Prostate gland (tissue), 2 donors: ENCODE results near the gene BAG3. TPM values are rescaled to one million over a fixed set of nuclear protein-coding genes. Genes with fewer than 3 reads are reported as not detected.
A peak's percentile ranks its signal among the peaks of the same experiment; 100 is the strongest.

Experiments used
- DNase-seq: peaks from one replicate; pipeline ENCODE4 v3.0.0-alpha.2; 2019; ENCODE audit warnings: low spot score
- H3K27ac ChIP-seq, 2 donors: fragments of 200-600 bp; sonication (generic); 2 replicates each; pipeline ENCODE4 v1.5.1; 2017 to 2019
- H3K27me3 ChIP-seq: fragments of 200-600 bp; sonication (generic); replicated peaks from 2 replicates; pipeline ENCODE4 v1.5.1; 2019; ENCODE audit not compliant: insufficient read depth
- H3K36me3 ChIP-seq, 2 donors: fragments of 200-600 bp; sonication (generic); 1 replicate in 1 of 2; 2 replicates in 1 of 2; pipeline versions ENCODE4 v1.5.1 to v1.8.1; 2017 to 2019
- H3K4me1 ChIP-seq: fragments of 200-600 bp; sonication (generic); replicated peaks from 2 replicates; pipeline ENCODE4 v1.5.1; 2019
- H3K4me3 ChIP-seq, 2 donors: fragments of 200-600 bp; sonication (generic); 2 replicates each; pipeline ENCODE4 v1.5.1; 2017 to 2019
- H3K9me3 ChIP-seq: fragments of 200-600 bp; sonication (generic); 2 replicates; pipeline ENCODE4 v1.5.1; 2017
- POLR2A ChIP-seq: fragments of 450-650 bp; IDR thresholded peaks from one replicate; pipeline ENCODE4 v1.6.1; 2016; ENCODE audit warnings: antibody characterized with exemption, mild to moderate bottlenecking
- POLR2AphosphoS5 ChIP-seq: sonication (generic); formaldehyde crosslinking; IDR thresholded peaks from one replicate; pipeline ENCODE4 v1.6.1; 2017; ENCODE audit warnings: antibody characterized with exemption
- WGBS: methylation state at CpG from one replicate; pipeline ENCODE4 v1.1.5; 2018; 5-methylcytosine and 5-hydroxymethylcytosine counted together
- intact Hi-C: fragments of 100-400 bp; cut with DNase I; formaldehyde crosslinking; loops from one replicate; pipeline ENCODE4 v1.14.2; 2022
- total RNA-seq, 2 donors: library from RNA; depleted of rRNA; stranded (reverse); fragments of >200 nt; gene quantifications; one replicate each; pipeline ENCODE4 v1.1.0, GENCODE V29; 2016
- TF ChIP-seq, protein P1 (sequence below), 4 experiments: fragments of 200-600 bp in 2 of 4; fragments of 450-650 bp in 2 of 4; sonication (generic) in 2 of 4; IDR thresholded peaks; 1 replicate in 3 of 4; 2 replicates in 1 of 4; pipeline ENCODE4 v1.5.1; 2016 to 2019; ENCODE audit warnings: antibody characterized with exemption in 4 of 4, mild to moderate bottlenecking in 2 of 4, moderate library complexity in 2 of 4

The BAG3 gene
- total RNA-seq, 2 donors from 2014 or later, result 45.4 to 56.4 TPM

DNA sequence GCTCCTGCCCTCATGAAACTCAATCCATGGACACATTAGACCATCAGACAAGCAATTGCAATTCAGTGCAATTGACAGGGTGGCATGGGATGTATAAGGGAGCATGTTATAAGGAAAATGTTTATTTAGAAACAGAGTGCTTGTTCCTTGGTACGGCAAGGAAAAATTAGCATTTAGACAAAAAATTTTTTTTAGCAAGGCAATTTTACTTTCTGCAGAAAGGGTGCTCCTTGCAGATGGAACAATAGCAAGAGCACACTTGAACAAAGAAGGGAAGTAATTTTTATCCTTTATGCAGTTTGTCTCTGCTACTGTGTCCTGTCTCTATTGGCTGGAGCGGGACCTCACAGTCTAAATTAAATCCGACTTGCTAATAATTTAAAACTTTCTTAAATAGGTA, 6.2 kb upstream of the BAG3 start:
- Histone ChIP-seq H3K36me3 (no peaks in the 10 kb centered on the region), H3K4me1 (no peaks in the 10 kb centered on the region), H3K4me3 (no peak overlapping the region), H3K27me3 (no peaks in the 10 kb centered on the region), H3K9me3 (no peaks in the 10 kb centered on the region), H3K27ac (no peak overlapping the region)
- WGBS, result 93% methylated on average over 3 of the region's 3 CpGs
- TF ChIP-seq, protein P1, sequence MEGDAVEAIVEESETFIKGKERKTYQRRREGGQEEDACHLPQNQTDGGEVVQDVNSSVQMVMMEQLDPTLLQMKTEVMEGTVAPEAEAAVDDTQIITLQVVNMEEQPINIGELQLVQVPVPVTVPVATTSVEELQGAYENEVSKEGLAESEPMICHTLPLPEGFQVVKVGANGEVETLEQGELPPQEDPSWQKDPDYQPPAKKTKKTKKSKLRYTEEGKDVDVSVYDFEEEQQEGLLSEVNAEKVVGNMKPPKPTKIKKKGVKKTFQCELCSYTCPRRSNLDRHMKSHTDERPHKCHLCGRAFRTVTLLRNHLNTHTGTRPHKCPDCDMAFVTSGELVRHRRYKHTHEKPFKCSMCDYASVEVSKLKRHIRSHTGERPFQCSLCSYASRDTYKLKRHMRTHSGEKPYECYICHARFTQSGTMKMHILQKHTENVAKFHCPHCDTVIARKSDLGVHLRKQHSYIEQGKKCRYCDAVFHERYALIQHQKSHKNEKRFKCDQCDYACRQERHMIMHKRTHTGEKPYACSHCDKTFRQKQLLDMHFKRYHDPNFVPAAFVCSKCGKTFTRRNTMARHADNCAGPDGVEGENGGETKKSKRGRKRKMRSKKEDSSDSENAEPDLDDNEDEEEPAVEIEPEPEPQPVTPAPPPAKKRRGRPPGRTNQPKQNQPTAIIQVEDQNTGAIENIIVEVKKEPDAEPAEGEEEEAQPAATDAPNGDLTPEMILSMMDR (IDR thresholded peaks at IDR 0.05), result no peak
- TF ChIP-seq POLR2A, result no peak
- TF ChIP-seq POLR2AphosphoS5, result no peak
- no peak for DNase-seq
- intact Hi-C loops, result no loop called here

DNA sequence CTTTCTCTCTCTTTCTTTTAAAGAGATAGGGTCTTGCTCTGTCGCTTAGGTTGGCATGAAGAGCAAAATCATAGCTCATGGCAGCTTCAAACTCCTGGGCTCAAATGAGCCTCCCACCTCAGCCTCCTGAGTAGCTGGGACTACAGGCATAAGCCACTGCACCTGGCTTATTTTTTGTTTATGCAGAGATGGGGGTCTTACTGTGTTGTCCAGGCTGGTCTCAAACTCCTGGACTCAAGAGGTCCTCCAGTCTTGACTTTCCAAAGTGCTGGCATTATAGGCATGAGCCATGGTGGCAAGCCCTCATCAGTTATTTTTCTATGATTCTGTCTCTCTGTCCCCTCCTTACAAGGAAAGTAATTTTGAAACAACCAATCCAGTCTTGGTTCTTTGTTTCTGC, 1.1 kb upstream of the BAG3 start:
- H3K36me3 ChIP-seq, result no peaks in the 10 kb centered on the region
- H3K4me1 ChIP-seq, result peaks cover 4% of the 10 kb centered on the region
- TF ChIP-seq POLR2A (no peak), POLR2AphosphoS5 (no peak)
- TF ChIP-seq, protein P1 (IDR thresholded peaks at IDR 0.05), result no peak
- H3K27me3 ChIP-seq, result no peaks in the 10 kb centered on the region
- WGBS, result 96% methylated on average over 1 of the region's 1 CpG
- H3K27ac ChIP-seq, result peak overlapping the region in 1 of 2 donors; percentile 98
- no peak overlapping the region for H3K4me3 ChIP-seq
- intact Hi-C loops, result loop anchor here (5.0 kb wide), 1 partner anchor 53 kb away; the partner anchor contains the start of gene TIAL1
- no peaks in the 10 kb centered on the region for H3K9me3 ChIP-seq
- DNase-seq, result no peak

DNA sequence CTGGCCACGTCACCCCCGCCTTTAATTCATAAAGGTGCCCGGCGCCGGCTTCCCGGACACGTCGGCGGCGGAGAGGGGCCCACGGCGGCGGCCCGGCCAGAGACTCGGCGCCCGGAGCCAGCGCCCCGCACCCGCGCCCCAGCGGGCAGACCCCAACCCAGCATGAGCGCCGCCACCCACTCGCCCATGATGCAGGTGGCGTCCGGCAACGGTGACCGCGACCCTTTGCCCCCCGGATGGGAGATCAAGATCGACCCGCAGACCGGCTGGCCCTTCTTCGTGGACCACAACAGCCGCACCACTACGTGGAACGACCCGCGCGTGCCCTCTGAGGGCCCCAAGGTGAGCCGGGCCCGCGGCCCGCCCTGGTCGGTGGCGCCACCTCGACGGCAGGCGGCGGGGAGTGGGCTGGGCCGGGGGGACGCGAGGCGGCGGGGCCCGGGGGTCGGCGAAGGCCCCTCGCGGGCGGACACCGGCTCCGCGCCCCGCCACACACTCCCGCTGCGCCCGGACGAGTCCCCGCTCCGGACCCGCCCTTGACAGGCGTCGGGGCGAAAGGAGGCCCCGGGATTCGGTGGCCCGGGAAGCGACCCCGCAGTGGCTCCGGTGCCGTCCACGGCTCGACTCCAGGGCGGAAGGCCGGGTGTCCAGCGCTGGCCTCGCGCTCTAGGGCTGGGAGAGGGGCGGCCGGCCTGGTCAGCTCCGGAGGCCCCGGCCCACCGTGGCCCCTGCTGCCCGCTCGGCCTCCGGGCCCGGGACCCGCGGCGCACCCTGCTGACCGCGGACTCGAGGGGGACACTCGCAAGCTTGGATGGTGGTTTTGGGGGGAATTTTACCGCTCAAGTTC, 557 bp downstream of the BAG3 start:
- no peaks in the 10 kb centered on the region for H3K36me3 ChIP-seq
- intact Hi-C loops, result loop anchor here (5.0 kb wide), 1 partner anchor 54 kb away; the partner anchor contains the start of gene TIAL1
- TF ChIP-seq, protein P1 (IDR thresholded peaks at IDR 0.05), result peak in 2 of 4 experiments; percentile 9 to 13
- no peak for TF ChIP-seq POLR2AphosphoS5
- peak; percentile 39 for TF ChIP-seq POLR2A
- H3K27ac ChIP-seq, result peak overlapping the region; percentile 98 to 99
- no peaks in the 10 kb centered on the region for H3K27me3 ChIP-seq
- H3K9me3 ChIP-seq, result no peaks in the 10 kb centered on the region
- no peak for DNase-seq
- H3K4me3 ChIP-seq, result peak overlapping the region; percentile 97
- under 1% methylated on average over 65 of the region's 107 CpGs for WGBS
- peaks cover 12% of the 10 kb centered on the region for H3K4me1 ChIP-seq

DNA sequence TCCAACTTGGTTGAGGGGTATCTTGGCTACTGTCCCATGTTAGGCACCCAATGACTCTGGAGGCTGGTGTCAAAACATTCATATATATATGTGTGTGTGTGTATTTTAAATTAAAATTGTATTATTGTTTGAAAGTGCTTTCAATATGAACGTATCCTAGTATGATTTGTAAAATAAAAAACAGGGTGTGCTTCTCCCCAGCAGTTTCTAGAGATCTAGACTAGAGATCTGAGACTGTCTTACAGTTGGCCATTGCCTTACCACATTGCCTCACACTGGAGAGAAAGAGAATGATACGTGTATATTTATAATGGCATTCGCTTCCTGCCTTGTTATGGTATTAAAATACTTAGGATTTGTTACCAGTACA, 1.2 kb downstream of the BAG3 start:
- WGBS, result 2% methylated on average over 3 of the region's 3 CpGs
- Histone ChIP-seq H3K27me3 (no peaks in the 10 kb centered on the region), H3K9me3 (no peaks in the 10 kb centered on the region), H3K27ac (peak overlapping the region; percentile 98 to 99), H3K4me3 (peak overlapping the region; percentile 97), H3K4me1 (peaks cover 12% of the 10 kb centered on the region), H3K36me3 (no peaks in the 10 kb centered on the region)
- TF ChIP-seq POLR2AphosphoS5, result peak; percentile 75
- TF ChIP-seq, protein P1 (IDR thresholded peaks at IDR 0.05), result peak in 1 of 4 experiments; percentile 41
- peak; percentile 47 for TF ChIP-seq POLR2A
- DNase-seq, result peak; percentile 44
- intact Hi-C loops, result loop anchor here (5.0 kb wide), 1 partner anchor 55 kb away; the partner anchor contains the start of gene TIAL1
